Central memory CD4-positive, alpha-beta T cell (primary cell): ENCODE measurements around the gene ARHGEF16.
A peak's percentile ranks its signal among the peaks of the same experiment; 100 is the strongest.

Experiments used
- DNase-seq: peaks from one replicate; pipeline ENCODE4 v3.0.0; 2022

The ARHGEF16 gene

DNA sequence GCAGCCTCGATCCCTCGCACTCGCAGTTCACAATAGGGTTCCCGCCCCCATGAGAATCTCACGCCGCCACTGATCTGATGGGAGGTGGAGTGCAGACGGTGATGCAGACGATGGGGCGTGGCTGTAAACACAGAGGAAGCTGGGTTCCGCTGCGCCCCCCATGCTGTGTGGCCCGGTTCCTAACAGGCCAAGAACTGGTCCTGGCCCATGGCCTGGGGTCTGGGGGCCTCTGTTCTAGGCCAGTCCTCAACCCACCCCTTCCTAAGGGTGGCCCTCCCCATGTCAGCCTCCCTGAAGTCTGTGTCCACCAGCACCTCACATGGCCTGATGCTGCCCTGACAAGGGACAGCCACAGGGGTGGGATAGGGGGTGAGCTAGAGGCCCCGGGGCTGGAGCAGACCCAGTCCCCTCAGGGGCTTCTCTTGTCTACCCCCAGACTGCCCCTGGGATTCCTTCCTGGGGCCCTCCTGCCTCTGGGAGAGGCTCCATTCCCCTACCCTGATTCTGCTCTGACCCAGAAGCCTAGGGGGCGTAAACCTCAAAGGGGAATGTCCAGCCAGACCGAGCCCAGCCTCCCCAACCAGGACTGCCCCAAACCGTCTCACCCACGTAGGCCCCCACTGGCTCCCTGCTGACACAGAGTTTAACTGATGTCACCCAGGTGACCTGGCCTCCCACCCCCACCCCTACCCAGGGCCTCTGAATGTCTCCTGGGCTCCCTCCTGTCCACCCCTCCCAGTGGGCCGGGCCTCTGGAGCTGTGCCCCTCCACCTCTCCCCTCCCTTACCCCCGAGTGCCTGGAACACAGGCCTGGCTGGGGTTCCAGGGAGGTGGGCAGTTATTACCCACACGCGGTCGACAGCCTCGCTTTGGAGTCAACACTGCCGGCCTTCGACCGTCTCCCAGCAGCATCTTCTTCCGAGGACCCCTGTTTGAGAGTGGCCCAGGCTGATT lies 14.8 kb upstream of the ARHGEF16 start:
- DNase-seq = no peak

DNA sequence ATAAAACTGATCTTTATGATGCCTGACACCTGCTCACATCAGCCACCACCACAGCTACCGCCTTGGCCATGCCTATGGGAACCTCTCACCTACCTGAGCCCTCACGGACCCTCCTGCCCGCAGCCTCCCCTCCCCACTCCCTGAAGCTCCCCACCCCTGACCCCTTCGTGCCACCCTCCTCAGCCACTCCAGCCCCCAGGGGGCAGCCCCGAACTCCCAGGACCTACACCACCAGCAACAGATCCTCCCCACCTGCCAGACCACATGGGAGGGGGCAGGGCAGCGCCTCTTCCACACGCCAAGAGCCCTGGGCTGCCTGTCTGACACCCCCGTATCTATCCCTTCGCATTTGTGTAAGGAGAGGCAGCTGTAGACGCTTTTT lies 14.2 kb upstream of the ARHGEF16 start:
- DNase-seq = no peak

DNA sequence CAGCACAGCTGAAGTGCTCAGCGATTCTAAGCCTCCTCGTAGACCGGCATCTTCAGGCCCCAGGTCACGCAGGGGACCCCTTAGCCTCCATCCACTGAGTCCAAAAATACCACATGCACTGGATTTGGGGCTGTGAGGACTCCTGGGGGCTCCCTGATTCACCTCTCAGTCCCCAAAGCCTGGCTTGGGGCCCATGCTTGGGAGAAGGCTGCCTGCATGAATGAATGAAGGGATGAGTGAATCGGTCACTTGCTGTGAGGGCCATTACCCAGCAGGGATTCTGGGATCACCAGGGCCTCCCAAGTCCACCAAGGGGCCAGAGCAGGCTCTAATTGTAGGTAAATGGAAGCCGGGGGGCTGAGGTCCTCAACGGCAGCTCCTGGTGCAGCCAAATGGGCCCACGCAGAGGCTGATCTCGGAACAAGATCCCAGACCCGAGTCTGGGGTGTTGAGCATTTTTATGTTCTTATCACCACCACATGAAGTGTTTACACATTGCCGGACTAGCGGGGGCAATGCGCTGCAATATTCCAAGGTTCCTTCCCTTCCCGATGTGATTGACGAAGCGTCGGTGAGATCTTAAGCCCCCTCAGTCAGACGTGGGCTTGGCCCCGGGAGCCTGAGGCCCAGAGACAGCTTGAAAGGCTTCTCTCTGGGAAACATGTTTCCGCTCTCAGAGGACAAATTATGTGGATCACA lies 13.6 kb upstream of the ARHGEF16 start:
- DNase-seq = no peak

DNA sequence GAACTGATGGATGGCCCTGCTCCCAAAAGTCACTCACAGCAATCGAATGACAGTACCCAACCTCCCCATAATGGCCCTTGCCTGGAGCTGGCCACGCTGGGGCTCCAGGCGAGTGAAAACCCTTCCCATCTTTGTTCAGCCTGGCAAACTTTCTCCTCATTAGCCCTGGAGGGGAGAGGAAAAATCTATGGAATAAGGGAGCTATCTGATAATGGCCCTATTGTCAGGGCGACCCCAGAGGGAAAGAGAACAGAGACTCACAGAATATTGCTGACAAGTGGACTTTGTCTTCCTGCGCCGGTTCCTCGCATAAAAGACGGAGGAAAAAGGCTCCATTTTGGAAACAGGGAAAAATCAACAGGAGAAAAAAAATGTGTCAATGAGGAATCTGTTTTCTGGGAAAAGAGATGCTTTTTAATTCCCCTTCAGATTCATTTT lies 13.0 kb upstream of the ARHGEF16 start:
- DNase-seq = no peak

DNA sequence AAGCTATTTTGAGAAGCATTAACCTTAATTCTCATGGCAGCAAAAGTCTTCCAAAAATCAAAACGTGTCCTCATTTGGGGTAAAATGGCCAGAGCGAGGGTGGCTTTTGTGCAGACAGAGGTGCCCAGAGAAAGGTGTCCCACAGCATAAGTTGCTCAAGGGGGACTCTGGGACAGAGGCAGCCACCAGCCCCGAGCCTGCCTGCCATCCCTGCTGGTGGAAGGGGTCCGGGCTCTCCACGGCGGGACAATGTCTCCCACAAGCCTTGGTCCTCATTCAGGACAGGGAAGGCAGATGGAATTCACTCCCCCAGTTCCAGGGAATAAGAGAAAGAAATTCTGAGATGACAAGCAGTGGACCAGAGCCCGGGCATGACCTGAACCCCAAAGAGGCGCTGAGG lies 12.6 kb upstream of the ARHGEF16 start:
- no peak for DNase-seq

DNA sequence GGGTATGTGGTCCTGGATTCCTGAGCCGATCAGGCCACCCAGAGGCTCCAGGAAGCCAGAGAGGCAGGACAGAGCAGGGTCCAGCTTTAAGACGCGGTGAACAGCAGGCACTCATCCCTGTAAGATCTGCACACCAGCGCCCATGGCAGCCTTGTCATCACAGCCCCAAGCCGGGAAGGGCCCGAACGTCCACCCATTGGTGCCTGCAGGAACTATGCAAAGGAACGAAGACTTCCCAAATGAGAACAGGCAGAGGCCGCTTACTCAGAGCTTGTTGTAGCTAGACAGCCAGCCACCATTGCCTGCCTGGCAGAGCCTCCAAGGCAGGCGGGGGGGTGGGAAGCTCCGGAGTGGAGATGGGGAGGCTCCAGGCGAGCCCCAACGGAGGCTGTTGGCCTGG lies 12.1 kb upstream of the ARHGEF16 start:
- DNase-seq = no peak

DNA sequence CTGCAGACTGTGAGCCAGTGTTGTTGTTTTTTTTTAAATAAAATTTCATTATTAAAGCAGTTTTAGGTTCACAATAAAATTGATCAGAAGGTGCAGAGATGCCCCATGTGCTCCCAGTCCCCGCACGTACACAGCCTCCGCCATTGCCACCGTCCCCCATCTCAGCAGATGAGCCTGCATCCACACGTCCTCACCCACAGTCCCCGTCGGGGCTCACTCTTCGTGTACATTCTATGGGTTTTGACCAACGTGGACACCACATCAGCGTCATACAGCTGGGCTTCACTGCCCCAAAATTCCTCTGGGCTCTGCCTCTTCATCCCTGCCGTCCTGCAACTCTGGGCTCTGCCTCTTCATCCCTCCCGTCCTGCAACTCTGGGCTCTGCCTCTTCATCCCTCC lies 11.6 kb upstream of the ARHGEF16 start:
- no peak for DNase-seq

DNA sequence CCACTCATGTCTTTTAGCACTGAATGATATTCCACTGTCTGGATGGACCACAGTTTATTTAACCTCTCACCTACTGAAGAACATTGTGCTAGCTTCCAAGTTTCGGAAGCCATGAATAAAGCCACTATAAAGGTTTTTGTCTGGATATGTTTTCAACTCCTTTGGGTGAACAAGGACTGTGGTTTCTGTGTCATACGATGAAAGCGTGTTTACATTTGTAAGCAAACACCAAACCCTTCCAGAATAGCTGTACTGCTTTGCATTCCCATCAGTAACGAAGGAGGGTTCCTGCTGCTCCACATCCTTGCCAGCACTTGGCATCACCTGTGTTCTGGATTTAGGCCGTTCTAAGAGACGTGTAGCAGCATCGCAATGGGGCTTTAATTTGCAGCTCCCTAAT lies 10.7 kb upstream of the ARHGEF16 start:
- no peak for DNase-seq

DNA sequence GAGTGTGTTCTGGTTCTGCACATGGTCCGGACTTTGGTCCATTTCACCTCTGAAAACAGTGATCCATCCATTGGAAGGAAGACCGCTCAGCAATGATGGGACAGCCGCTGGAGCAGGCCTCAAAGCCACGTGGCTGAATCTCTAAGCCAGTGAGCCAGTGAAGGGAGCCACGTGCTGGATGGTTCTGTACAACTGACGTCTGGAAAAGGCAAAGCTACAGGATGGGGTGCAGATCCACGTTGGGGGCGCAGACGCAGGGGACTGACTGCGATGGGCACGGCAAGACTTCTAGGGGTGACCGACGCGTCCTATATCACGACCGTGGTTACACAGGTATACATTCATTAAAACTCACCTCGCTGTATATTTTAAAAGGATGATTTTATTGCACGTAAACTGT lies 10.2 kb upstream of the ARHGEF16 start:
- no peak for DNase-seq

DNA sequence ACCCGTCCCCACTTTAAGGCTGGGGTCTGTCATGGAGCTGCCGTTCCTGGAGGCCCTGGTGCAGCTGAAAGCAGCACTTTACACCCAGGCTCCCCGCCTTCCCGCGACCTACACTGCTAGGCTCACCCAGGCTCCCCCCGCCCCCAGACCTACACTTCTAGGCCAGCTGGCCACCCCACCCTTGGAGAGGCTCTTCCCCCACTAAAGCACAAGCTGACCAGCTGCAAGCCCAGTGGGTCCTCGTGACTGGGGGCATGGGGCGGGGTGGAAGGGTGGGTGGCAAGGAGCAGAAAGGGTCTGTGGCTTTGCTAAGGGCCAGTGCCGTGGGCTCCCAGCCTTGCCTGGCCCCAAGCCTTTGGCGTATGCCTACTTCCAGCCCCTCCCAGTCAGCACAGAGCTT lies 9.7 kb upstream of the ARHGEF16 start:
- no peak for DNase-seq

DNA sequence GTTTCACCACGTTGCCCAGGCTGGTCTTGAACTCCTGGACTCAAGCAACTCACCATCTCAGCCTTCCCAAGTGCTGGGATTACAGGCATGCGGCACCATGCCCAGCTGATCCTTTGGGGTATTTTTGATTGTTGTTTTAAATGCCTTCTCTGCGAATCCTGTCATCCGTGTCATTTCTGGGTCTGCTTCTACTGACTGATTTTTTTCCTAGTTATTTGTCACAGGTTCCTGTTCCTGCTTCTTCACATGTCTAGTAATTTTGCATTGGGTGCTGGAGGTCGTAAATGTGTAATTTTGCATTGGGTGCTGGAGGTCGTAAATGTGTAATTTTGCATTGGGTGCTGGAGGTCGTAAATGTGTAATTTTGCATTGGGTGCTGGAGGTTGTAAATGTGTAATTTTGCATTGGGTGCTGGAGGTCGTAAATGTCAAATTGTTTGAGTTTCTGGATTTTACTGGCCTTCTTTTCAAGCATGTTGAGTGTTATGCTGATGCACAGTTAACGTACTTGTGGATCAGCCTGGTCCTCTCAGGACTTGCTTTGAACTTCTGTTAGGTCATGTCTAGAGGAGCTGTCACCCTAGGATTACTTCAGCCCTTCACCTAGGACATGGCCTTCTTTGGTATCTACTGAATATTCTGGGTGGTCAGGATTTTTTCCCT lies 4.1 kb upstream of the ARHGEF16 start:
- DNase-seq = no peak

DNA sequence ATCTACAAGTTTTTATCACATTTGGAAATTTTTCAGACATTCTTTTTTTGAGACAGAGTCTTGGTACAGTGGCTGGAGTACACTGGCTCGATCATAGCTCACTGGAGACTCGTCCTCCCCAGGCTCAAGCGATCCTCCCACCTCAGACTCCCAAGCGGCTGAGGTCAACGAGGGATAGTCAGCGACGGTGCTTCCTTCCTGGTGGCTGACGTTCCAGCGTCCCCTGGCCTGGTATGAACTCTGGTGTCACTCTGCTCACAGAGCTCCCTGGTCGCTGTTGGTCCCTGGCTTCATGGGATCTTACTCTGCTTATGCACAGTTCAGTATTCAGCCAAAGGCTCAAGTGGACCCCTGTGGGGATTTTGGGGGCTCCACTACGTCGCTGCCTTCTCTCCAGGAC lies 3.5 kb upstream of the ARHGEF16 start:
- no peak for DNase-seq

DNA sequence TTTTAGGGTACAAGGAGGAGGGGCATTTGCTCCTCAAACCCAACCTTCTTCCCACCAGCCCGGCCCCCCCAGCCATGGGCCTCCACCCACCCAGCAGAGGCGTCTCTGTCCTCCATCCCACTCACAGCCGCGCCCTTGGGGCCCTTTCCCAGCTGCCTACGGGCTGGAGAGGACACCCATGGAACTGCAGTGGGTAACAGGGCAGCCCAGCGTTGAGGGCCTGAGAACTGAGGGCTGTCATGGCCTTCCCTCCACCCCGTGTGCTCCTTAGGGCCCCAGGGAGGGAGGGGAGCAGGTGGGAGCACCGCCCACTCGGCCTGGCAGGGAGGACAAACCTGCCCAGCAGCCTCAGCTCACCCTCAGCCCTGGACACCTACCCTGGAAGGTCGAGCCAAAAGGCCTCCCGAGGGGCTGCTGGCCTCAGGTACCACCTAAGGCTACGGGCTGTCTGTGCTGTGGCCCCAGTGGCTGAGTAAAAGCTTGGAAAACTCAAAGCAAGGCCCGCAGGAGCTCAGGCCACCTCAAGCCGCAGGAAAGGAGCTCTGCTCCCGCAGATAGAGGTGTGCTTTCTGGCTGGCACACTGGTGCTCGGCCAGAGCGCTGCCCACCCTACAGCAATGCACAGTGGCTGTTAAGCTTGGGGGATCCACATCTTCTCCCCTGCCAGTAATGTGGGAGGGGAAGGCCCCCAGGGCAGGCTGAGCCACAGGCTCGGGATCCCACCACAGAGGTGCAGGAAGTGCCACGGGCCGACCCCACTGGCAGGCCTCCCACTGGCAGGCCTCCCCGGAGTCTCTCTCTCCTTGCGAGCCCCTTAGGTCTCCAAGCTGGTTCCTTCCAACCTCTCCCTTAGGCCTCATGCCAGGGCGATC lies 2.2 kb upstream of the ARHGEF16 start:
- DNase-seq = no peak

DNA sequence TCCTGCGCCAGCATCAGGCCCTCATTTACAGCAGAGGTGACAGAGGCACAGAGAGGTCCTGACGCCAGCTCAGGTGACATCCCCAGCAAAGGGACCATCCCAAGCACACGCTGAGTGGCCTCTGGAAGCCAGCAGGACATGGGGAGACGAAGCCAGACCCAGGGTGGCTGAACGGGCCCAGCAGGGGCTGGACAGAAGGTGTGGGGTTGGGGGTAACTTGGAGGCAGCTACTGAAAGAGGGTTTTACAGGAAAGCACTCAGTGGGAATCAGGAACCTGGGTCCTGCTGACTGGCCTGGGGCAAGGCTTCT lies 1.6 kb upstream of the ARHGEF16 start:
- DNase-seq = no peak

DNA sequence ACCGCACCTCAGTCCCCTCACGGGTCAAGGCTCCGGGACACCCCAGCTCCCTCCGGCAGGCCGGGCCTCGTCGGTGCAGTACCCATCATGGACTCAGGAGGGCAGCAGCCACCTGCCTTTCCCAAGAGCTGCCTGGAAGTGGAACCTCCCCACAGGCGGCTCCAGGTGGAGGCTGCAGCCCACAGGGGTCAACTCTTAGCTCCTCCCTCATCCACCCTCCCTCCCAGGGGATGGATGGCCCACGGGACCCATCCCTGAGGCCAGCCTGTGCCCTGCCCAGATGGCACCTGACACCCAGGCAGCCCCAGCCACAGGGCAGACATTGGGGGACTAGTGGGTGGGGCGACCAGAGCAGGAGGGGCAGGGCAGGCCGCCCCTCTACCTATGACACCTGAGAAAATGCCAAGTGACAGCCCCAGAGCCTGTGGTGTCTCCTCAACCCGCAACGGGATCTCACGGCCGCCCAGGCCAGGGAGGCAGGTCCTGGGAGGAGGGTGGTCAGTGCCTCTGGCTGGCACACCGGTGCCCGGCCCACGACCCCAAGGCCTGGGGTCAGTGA lies 1.2 kb upstream of the ARHGEF16 start:
- peak; percentile 60 for DNase-seq

DNA sequence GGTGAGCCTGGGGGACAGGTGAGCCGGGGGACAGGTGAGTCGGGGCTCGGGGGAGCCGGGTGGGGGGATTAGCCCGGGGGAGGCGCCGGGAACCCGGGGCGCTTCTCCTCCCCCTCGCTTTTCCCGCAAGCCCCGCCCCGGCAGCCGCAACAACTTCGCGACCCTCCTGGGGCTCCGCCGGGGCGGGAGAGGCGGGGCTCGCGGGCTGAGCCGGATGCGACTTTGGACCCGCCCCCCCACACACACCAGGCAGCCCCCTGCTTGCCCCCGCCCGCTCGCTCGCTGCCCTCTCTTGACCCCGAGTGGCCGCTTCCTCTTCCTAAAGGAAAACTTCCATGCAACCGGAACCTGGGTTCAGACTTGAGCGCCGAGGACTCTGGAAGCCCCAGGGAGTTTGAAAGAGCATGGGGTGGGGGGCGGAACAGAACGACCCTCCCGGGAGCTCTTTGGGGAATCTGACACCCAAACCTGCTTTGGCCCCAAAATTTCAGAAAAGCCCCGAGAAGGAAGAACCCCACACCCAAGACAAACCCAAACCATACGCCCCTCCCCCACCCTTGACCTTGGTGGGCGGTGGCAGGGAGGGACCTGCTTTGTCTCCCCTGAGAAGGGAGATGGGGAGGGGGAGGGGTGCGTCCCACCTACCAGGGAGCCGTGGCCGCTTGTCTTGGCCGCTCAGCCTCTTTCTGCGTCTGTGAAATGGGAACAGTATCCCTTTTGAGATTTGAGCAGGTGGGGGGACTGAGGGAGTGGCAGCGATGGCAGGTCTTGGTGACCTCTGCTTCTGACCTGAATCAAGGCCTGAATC lies 550 bp downstream of the ARHGEF16 start:
- DNase-seq = no peak

DNA sequence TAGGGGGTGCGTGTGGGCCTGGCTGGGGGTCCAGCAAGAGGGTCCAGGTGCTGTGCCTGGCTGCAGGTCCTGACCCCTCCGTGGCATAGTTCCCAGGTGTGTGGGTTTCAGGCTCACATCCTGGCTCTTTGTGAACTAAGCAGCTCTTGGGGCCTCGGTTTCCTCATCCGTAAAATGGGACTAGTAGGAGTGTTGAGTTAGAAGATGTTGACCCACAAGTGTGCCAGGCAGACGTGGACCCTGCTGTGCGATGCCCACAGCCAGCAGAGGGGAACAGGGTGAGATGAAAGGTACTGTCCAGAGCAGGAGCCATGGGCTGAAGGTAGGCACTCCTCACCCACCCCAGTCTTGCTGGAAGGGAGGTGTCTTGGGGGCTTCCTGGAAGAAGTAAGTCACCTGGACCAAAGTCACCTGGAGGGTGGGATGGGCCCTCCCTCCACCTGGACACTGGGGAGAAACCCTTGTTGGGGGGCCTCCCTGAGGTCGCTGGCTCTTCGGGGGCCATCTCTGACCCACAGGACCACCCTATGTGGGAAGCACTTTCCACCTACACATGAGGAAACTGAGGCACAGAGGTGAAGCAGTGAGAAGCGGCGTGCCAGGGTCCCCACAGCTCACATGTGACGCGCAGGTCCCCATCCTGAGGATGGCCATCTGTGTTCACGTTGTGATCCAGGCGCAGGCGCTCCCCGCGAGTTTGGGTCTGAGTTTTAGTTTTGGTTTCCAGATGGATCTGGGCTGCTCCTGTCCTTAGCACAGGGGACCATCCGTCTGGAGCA lies 1.4 kb downstream of the ARHGEF16 start:
- no peak for DNase-seq

DNA sequence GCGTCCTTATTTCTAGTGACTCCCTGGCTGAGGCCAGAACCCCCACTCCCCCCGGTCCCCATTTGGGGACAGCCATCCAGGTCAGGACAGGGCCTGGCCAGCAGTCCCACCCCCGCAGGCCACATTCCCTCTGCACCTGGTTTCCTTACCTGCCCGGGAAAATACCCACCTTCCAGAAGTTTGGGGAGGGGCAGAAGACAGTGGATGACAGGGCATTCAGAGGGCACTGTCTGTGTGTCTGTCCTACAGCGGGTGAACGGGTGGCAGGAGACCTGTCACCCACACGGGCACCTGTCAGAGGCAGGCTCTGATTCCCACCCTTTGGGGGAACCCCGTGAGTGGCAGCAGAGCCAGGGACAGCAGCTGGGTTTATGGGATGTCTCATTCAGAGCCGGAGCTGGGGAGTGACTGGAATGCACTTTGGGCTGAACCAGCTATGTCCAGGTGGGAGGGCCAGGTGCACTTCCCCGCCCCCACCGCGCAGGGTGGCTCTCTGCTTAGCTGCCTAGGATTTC lies 2.0 kb downstream of the ARHGEF16 start:
- DNase-seq = no peak

DNA sequence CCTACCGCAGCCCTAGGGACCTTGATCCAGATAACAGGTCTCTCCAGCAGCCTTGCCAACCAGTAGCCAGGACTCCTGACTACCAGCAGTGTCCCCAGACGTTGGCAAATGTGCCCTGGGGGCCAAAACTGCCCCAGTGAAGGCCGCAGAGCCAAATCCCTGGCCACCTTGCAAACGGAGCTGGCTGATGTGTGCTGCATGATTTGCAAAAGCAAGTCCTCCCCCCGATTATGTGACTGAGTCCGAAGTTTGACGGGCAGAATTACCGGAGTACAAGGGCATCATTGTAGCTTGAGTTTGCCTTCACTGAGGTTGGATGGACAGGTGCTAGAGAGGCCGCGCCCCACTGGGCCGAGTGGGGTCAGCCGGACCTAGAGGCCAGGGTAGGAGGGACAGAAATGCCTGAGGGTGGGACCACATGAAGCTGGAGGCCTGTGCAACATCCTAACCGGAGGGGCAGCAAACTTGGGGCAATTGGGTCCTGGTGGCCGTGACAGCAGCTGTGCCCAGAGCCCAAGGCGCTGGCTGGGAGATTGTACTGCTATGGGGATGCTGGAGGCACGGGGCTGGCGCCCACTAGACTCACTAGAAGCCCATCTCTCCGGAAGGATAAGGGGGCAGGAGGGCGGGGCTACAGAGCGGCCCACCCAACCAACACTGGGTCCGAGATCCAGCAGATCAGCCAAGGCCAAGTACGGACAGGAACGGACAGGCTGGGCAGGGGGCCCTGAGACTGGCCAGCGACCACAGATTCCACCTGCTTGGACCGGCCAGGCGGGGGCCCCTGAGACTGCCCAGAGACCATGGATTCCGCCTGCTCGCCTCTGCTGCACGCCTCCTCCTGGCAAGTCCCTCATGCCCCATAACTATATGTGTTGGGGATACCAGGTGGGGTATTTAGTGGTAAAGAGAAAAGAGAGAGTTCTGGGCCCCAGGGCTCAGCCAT lies 2.8 kb downstream of the ARHGEF16 start:
- DNase-seq = no peak
